ENCODE data around the gene NMNAT2.

NMNAT2 gene

GRCh38 chr1:183215936-183216335, 202.2 kb downstream of the NMNAT2 start:
- no peak for ATAC-seq
- TF ChIP-seq TOX (CRISPR knock-in tag; IDR thresholded peaks at IDR 0.05; ENCODE audit: borderline replicate concordance) (no peak), GLIS3 (CRISPR knock-in tag; IDR thresholded peaks at IDR 0.05) (no peak), CSDC2 (CRISPR knock-in tag; IDR thresholded peaks at IDR 0.05) (no peak), ESRRG (CRISPR knock-in tag; IDR thresholded peaks at IDR 0.05) (no peak)

GRCh38 chr1:183215076-183215720, 203.0 kb downstream of the NMNAT2 start:
- ATAC-seq: no peak
- TF ChIP-seq CSDC2 (CRISPR knock-in tag; IDR thresholded peaks at IDR 0.05) (no peak), PPARA (CRISPR knock-in tag; IDR thresholded peaks at IDR 0.05; ENCODE audit: borderline replicate concordance) (no peak), TCF4 (CRISPR knock-in tag; IDR thresholded peaks at IDR 0.05; ENCODE audit: borderline replicate concordance) (no peak), RARB (CRISPR knock-in tag; IDR thresholded peaks at IDR 0.05) (no peak), ZNF8 (CRISPR knock-in tag; IDR thresholded peaks at IDR 0.05) (no peak), CREB5 (CRISPR knock-in tag; IDR thresholded peaks at IDR 0.05; ENCODE audit: low read depth) (no peak), TOX (CRISPR knock-in tag; IDR thresholded peaks at IDR 0.05; ENCODE audit: borderline replicate concordance) (no peak), OSR1 (CRISPR knock-in tag; IDR thresholded peaks at IDR 0.05) (no peak), PATZ1 (CRISPR knock-in tag; IDR thresholded peaks at IDR 0.05; ENCODE audit: borderline replicate concordance) (no peak), ISL1 (CRISPR knock-in tag; IDR thresholded peaks at IDR 0.05) (no peak), ZFP3 (CRISPR knock-in tag; IDR thresholded peaks at IDR 0.05) (no peak), ARNTL (CRISPR knock-in tag; IDR thresholded peaks at IDR 0.05; ENCODE audit: borderline replicate concordance, low read depth) (no peak), GLIS3 (CRISPR knock-in tag; IDR thresholded peaks at IDR 0.05) (no peak), ZNF565 (CRISPR knock-in tag; conservative IDR thresholded peaks at IDR 0.05; ENCODE audit: low read depth) (no peak), ZNF70 (CRISPR knock-in tag; IDR thresholded peaks at IDR 0.05) (no peak)

GRCh38 chr1:183214021-183214970, 203.9 kb downstream of the NMNAT2 start:
- TF ChIP-seq ZFP3 (CRISPR knock-in tag; IDR thresholded peaks at IDR 0.05) (no peak), ZFP30 (CRISPR knock-in tag; IDR thresholded peaks at IDR 0.05) (no peak), RARB (CRISPR knock-in tag; IDR thresholded peaks at IDR 0.05) (no peak), TCF4 (CRISPR knock-in tag; IDR thresholded peaks at IDR 0.05; ENCODE audit: borderline replicate concordance) (no peak), TSHZ2 (CRISPR knock-in tag; IDR thresholded peaks at IDR 0.05) (no peak), PATZ1 (CRISPR knock-in tag; IDR thresholded peaks at IDR 0.05; ENCODE audit: borderline replicate concordance) (no peak), ARNTL (CRISPR knock-in tag; IDR thresholded peaks at IDR 0.05; ENCODE audit: borderline replicate concordance, low read depth) (no peak), ZNF565 (CRISPR knock-in tag; conservative IDR thresholded peaks at IDR 0.05; ENCODE audit: low read depth) (no peak), OSR1 (CRISPR knock-in tag; IDR thresholded peaks at IDR 0.05) (no peak), CREB5 (CRISPR knock-in tag; IDR thresholded peaks at IDR 0.05; ENCODE audit: low read depth) (no peak), CSRNP3 (CRISPR knock-in tag; IDR thresholded peaks at IDR 0.05) (no peak), ISL1 (CRISPR knock-in tag; IDR thresholded peaks at IDR 0.05) (no peak), GLIS3 (CRISPR knock-in tag; IDR thresholded peaks at IDR 0.05) (no peak), PPARA (CRISPR knock-in tag; IDR thresholded peaks at IDR 0.05; ENCODE audit: borderline replicate concordance) (no peak), CSDC2 (CRISPR knock-in tag; IDR thresholded peaks at IDR 0.05) (no peak)
- ATAC-seq: no peak

Measured in SK-N-SH treated with all-trans-retinoic acid at 6 μM for 48 hours (cell line).